T-helper 2 cell treated with Interferon-gamma antibody and Interleukin-4, amounts not matched to agents 5 μg/mL and 100 μg/mL, for 36 hours (primary cell): ENCODE measurements around the gene NME7.
"Not testable (repeated sequence)": the region's sequence is repeated elsewhere in the genome, so short reads cannot be mapped to it uniquely, and the experiment has no call there.

ENCODE experiments used
- DNase-seq: peaks from one replicate; pipeline ENCODE4 v3.0.0; 2021; ENCODE audit warnings: low spot score
- H3K27ac Mint-ChIP-seq: one replicate; pipeline ENCODE4 v1.8.0; 2021; ENCODE audit warnings: mild to moderate bottlenecking, mixed read lengths
- H3K27me3 Mint-ChIP-seq: one replicate; pipeline ENCODE4 v1.8.0; 2021; ENCODE audit warnings: low read depth, mixed read lengths
- H3K36me3 Mint-ChIP-seq: one replicate; pipeline ENCODE4 v1.8.0; 2021; ENCODE audit warnings: low read depth, mixed read lengths
- H3K4me1 Mint-ChIP-seq: one replicate; pipeline ENCODE4 v1.8.0; 2021; ENCODE audit warnings: low read depth, mixed read lengths
- H3K4me3 Mint-ChIP-seq: one replicate; pipeline ENCODE4 v1.8.0; 2022; ENCODE audit warnings: mild to moderate bottlenecking, moderate library complexity, mixed read lengths
- H3K9me3 Mint-ChIP-seq: one replicate; pipeline ENCODE4 v1.8.0; 2021; ENCODE audit warnings: mixed read lengths

The NME7 gene

DNA sequence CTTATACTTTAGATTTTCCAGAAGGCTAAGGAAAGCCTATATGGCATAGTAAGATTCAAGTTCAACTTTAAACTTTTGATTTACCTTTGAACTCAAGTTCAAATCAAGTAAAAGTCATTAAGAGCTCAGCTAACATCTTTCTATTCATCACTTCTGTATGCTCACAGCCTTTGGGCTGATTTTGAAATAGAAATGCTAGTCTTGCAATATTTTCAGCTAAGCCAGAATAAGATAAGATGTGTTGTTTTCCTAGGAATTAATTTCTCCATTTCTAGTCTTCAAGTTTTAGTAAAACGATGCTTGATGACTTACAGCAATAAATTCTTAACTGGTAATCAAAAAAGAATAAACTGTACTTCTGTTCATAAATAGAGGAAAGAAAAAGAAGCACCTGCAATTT lies 225.5 kb downstream of the NME7 start:
- no peak overlapping the region for H3K4me3 Mint-ChIP-seq
- no peak for DNase-seq
- no peaks in the 10 kb centered on the region for H3K9me3 Mint-ChIP-seq
- H3K27ac Mint-ChIP-seq = no peak overlapping the region
- H3K4me1 Mint-ChIP-seq = peaks cover 17% of the 10 kb centered on the region
- H3K27me3 Mint-ChIP-seq = peaks cover 2% of the 10 kb centered on the region
- peaks cover 2% of the 10 kb centered on the region for H3K36me3 Mint-ChIP-seq

- Mint-ChIP-seq H3K27ac (no peak overlapping the region), H3K4me3 (no peak overlapping the region), H3K4me1 (peaks cover 17% of the 10 kb centered on the region), H3K36me3 (peaks cover 2% of the 10 kb centered on the region), H3K9me3 (no peaks in the 10 kb centered on the region), H3K27me3 (peaks cover 2% of the 10 kb centered on the region)
- no peak for DNase-seq
Observed at GRCh38 chr1:169141356-169141755, 226.2 kb downstream of the NME7 start.

GRCh38 chr1:169138866-169139670 lies 228.5 kb downstream of the NME7 start:
- Mint-ChIP-seq H3K27me3 (no peaks in the 10 kb centered on the region), H3K4me1 (peaks cover 17% of the 10 kb centered on the region), H3K9me3 (no peaks in the 10 kb centered on the region), H3K4me3 (no peak overlapping the region), H3K27ac (no peak overlapping the region), H3K36me3 (peaks cover 2% of the 10 kb centered on the region)
- DNase-seq = no peak

- Mint-ChIP-seq H3K4me3 (no peak overlapping the region), H3K4me1 (peaks cover 17% of the 10 kb centered on the region), H3K9me3 (no peaks in the 10 kb centered on the region), H3K27me3 (no peaks in the 10 kb centered on the region), H3K36me3 (peaks cover 6% of the 10 kb centered on the region), H3K27ac (no peak overlapping the region)
- DNase-seq = no peak
Observed at GRCh38 chr1:169137357-169137756, 230.2 kb downstream of the NME7 start.

- H3K4me3 Mint-ChIP-seq = no peak overlapping the region
- no peak for DNase-seq
- no peaks in the 10 kb centered on the region for H3K27me3 Mint-ChIP-seq
- no peaks in the 10 kb centered on the region for H3K9me3 Mint-ChIP-seq
- peaks cover 6% of the 10 kb centered on the region for H3K36me3 Mint-ChIP-seq
- H3K27ac Mint-ChIP-seq = no peak overlapping the region
- H3K4me1 Mint-ChIP-seq = peaks cover 7% of the 10 kb centered on the region
Observed at GRCh38 chr1:169133801-169134502, 233.6 kb downstream of the NME7 start.

GRCh38 chr1:169133228-169133576 lies 234.4 kb downstream of the NME7 start:
- no peak overlapping the region for H3K4me3 Mint-ChIP-seq
- DNase-seq = no peak
- no peaks in the 10 kb centered on the region for H3K27me3 Mint-ChIP-seq

GRCh38 chr1:169132512-169133227 lies 234.9 kb downstream of the NME7 start:
- Mint-ChIP-seq H3K4me3 (no peak overlapping the region), H3K9me3 (no peaks in the 10 kb centered on the region), H3K4me1 (peaks cover 3% of the 10 kb centered on the region), H3K27me3 (no peaks in the 10 kb centered on the region), H3K36me3 (peaks cover 6% of the 10 kb centered on the region), H3K27ac (no peak overlapping the region)
- no peak for DNase-seq

More at GRCh38 chr1:169133228-169133576, 234.4 kb downstream of the NME7 start:
- peaks cover 6% of the 10 kb centered on the region for H3K36me3 Mint-ChIP-seq
- H3K9me3 Mint-ChIP-seq = no peaks in the 10 kb centered on the region
- no peak overlapping the region for H3K27ac Mint-ChIP-seq
- peaks cover 3% of the 10 kb centered on the region for H3K4me1 Mint-ChIP-seq

DNA sequence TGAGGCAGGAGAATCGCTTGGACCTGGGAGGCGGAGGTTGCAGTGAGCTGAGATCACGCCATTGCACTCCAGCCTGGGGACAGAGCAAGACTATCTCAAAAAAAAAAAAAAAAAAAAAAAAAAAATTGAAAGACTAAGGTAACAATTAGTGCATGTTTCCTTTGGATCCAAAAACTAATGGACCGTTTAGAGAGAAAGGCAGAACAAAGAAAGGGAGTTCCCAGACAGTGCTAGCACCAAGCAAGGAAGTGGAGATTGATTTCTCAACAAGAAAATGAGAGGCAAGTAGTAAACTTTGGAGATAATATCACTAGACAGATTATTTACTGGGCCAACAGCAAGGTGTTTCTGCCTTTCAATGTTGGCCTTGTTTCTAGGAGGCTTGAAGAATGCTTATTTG lies 236.9 kb downstream of the NME7 start:
- H3K9me3 Mint-ChIP-seq = no peaks in the 10 kb centered on the region
- no peaks in the 10 kb centered on the region for H3K27me3 Mint-ChIP-seq
- H3K36me3 Mint-ChIP-seq = peaks cover 4% of the 10 kb centered on the region
- H3K27ac Mint-ChIP-seq = no peak overlapping the region
- no peak for DNase-seq
- peaks cover 2% of the 10 kb centered on the region for H3K4me1 Mint-ChIP-seq
- no peak overlapping the region for H3K4me3 Mint-ChIP-seq

- Mint-ChIP-seq H3K4me1 (peaks cover 2% of the 10 kb centered on the region), H3K27me3 (no peaks in the 10 kb centered on the region), H3K4me3 (no peak overlapping the region), H3K27ac (no peak overlapping the region), H3K36me3 (peaks cover 10% of the 10 kb centered on the region), H3K9me3 (no peaks in the 10 kb centered on the region)
- DNase-seq = no peak
Observed at GRCh38 chr1:169129109-169129784, 238.3 kb downstream of the NME7 start.

- DNase-seq = no peak
- no peaks in the 10 kb centered on the region for H3K27me3 Mint-ChIP-seq
- H3K27ac Mint-ChIP-seq = no peak overlapping the region
- H3K36me3 Mint-ChIP-seq = peaks cover 10% of the 10 kb centered on the region
- no peaks in the 10 kb centered on the region for H3K4me1 Mint-ChIP-seq
- no peaks in the 10 kb centered on the region for H3K9me3 Mint-ChIP-seq
- no peak overlapping the region for H3K4me3 Mint-ChIP-seq
Observed at GRCh38 chr1:169128562-169128961, 239.0 kb downstream of the NME7 start.

DNA sequence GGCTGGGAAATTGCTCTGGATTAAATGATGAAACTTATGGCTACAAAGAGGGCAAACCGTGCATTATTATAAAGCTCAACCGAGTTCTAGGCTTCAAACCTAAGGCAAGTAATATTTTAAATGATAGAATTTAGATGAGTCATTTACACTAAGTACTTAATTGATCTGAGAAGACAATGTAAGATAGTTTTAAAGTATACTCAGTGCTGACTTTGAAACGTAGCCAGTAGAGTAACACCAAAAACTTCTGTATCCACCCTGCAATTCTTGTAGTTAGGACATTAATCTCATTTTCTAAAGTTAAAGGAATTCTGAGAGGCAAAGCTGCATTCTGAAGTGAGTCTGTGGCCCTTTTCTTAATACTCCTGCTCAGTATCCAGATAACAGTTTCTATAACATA lies 240.3 kb downstream of the NME7 start:
- Mint-ChIP-seq H3K36me3 (peaks cover 6% of the 10 kb centered on the region), H3K9me3 (no peaks in the 10 kb centered on the region), H3K4me1 (no peaks in the 10 kb centered on the region)

DNA sequence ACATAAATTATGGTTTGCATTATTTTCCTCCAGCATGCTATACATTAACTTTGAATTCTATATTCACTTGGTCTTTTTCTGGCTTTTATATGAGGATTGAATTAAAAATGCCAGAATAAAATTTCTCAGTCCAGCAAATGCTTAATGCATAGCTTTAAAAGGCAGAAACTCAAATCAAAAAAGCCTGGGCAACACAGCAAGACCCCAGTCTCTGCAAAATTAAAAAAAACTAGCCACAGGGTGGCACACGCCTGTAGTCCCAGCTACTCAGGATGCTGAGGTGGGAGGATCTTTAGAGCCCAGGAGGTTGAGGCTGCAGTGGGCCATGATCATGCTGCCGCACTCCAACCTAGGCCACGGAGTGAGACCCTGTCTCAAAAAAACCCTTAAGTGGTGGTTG lies 241.3 kb downstream of the NME7 start:
- Mint-ChIP-seq H3K9me3 (no peaks in the 10 kb centered on the region), H3K27ac (no peak overlapping the region), H3K4me1 (no peaks in the 10 kb centered on the region), H3K4me3 (no peak overlapping the region), H3K36me3 (peaks cover 6% of the 10 kb centered on the region), H3K27me3 (no peaks in the 10 kb centered on the region)
- DNase-seq = no peak

More for the DNA sequence above, 240.3 kb downstream of the NME7 start:
- DNase-seq = no peak
- no peak overlapping the region for H3K27ac Mint-ChIP-seq
- no peaks in the 10 kb centered on the region for H3K27me3 Mint-ChIP-seq
- H3K4me3 Mint-ChIP-seq = no peak overlapping the region

DNA sequence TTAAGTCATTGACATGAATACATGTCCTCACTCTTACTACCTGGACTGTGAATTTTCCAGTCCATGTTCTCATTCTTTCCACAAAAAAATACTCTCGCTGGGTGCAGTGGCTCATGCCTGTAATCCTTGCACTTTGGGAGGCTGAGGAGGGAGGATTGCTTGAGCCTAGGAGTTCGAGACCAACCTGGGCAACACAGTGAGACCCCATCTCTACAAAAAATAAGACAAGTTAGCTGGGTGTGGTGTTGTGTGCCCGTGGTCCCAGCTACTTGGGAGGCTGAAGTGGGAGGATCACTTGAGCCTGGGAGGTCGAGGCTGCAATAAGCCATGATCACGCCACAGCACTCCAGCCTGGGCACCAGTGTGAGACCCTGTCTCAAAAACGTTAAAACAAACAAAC lies 242.0 kb downstream of the NME7 start:
- H3K4me3 Mint-ChIP-seq, H3K4me1 Mint-ChIP-seq, DNase-seq, H3K9me3 Mint-ChIP-seq, H3K36me3 Mint-ChIP-seq, H3K27ac Mint-ChIP-seq, H3K27me3 Mint-ChIP-seq: not testable (repeated sequence)

- H3K4me1 Mint-ChIP-seq = no peaks in the 10 kb centered on the region
- H3K27ac Mint-ChIP-seq = no peak overlapping the region
- H3K9me3 Mint-ChIP-seq = no peaks in the 10 kb centered on the region
- H3K27me3 Mint-ChIP-seq = no peaks in the 10 kb centered on the region
- no peak for DNase-seq
- no peak overlapping the region for H3K4me3 Mint-ChIP-seq
- H3K36me3 Mint-ChIP-seq = peaks cover 6% of the 10 kb centered on the region
Observed at GRCh38 chr1:169124459-169124858, 243.1 kb downstream of the NME7 start.
